ENCODE measurements around the gene MYEF2.

GRCh38 chr15:48101376-48101961 lies 76.6 kb downstream of the MYEF2 start:
- TF ChIP-seq CTCF (IDR thresholded peaks at IDR 0.05; ENCODE audit: low read depth, low read length) (no peak), POLR2A (IDR thresholded peaks at IDR 0.05; ENCODE audit: extremely low read depth, insufficient read length) (no peak), MYC (IDR thresholded peaks at IDR 0.05; ENCODE audit: low read depth, low read length) (no peak), MAX (IDR thresholded peaks at IDR 0.05; ENCODE audit: low read depth, low read length) (no peak)

All from NB4 (cell line).